NCI-H187 treated with DMSO at 0.1 percent for 48 hours (cell line): Measurements from ENCODE around the gene CRACR2A.
A peak's percentile ranks its signal among the peaks of the same experiment; 100 is the strongest.

ENCODE experiments used
- DNase-seq: peaks from one replicate; lab custom pipeline; 2025; lab: John Stamatoyannopoulos, UW

The CRACR2A gene

GRCh38 chr12:3726456-3726855 lies 26.5 kb downstream of the CRACR2A start:
- no peak for DNase-seq

GRCh38 chr12:3725388-3726115 lies 27.4 kb downstream of the CRACR2A start:
- no peak for DNase-seq

GRCh38 chr12:3723916-3724805 lies 28.7 kb downstream of the CRACR2A start:
- DNase-seq: no peak

GRCh38 chr12:3722368-3722767 lies 30.5 kb downstream of the CRACR2A start:
- no peak for DNase-seq

- DNase-seq: no peak
These were observed 32.1 kb downstream of the CRACR2A start for GRCh38 chr12:3720772-3721171.

- no peak for DNase-seq
These were observed 34.8 kb downstream of the CRACR2A start for GRCh38 chr12:3718100-3718499.

GRCh38 chr12:3717283-3717898 lies 35.5 kb downstream of the CRACR2A start:
- DNase-seq: no peak

GRCh38 chr12:3715999-3716398 lies 36.9 kb downstream of the CRACR2A start:
- no peak for DNase-seq

- no peak for DNase-seq
These were observed 39.0 kb downstream of the CRACR2A start for GRCh38 chr12:3713947-3714346.

GRCh38 chr12:3713483-3713882 lies 39.4 kb downstream of the CRACR2A start:
- DNase-seq: no peak

GRCh38 chr12:3712209-3712992 lies 40.5 kb downstream of the CRACR2A start:
- no peak for DNase-seq

- DNase-seq: no peak
These were observed 47.6 kb downstream of the CRACR2A start for GRCh38 chr12:3705354-3705675.

- no peak for DNase-seq
These were observed 48.2 kb downstream of the CRACR2A start for GRCh38 chr12:3704512-3705353.

- DNase-seq: no peak
These were observed 52.0 kb downstream of the CRACR2A start for GRCh38 chr12:3700861-3701260.

- peak; percentile 96 for DNase-seq
These were observed 54.5 kb downstream of the CRACR2A start for GRCh38 chr12:3698218-3698974.

GRCh38 chr12:3697311-3697870 lies 55.5 kb downstream of the CRACR2A start:
- DNase-seq: no peak

- no peak for DNase-seq
These were observed 58.2 kb downstream of the CRACR2A start for GRCh38 chr12:3694673-3695072.

GRCh38 chr12:3692616-3693365 lies 60.1 kb downstream of the CRACR2A start:
- DNase-seq: no peak

GRCh38 chr12:3686463-3686862 lies 66.4 kb downstream of the CRACR2A start:
- DNase-seq: no peak
